Measurements from ENCODE around the gene RASAL1.

DNA sequence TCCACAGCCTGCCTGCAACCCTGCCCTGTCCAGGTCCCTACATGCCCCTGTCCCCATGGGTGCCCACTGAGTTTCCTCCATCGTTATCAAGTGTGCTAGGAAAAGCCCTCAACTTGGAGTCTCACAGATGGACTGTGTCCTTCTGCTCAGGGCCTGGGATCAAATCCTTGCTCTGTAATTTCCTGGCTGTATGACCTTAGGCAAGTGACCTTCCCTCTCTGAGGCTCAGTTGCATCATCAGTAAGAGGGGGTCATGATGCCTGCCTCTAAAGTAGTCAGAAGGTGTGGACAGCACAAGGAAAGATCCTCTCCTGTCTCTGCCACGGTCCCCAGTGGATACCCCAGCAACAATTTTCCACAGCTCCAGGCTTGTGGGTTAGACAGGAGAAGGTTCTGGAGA is 22.2 kb downstream of the RASAL1 start:
- no peak for TF ChIP-seq ELF4 (IDR thresholded peaks at IDR 0.05)
- no peak for TF ChIP-seq ZNF384 (IDR thresholded peaks at IDR 0.05)
- no peak for TF ChIP-seq SUZ12 (IDR thresholded peaks at IDR 0.05)
- TF ChIP-seq FOXM1 (IDR thresholded peaks at IDR 0.05; ENCODE audit: borderline replicate concordance): no peak
- TF ChIP-seq NFRKB (IDR thresholded peaks at IDR 0.05): no peak
- no peak for TF ChIP-seq SP1 (IDR thresholded peaks at IDR 0.05)

Measured in HEK293T (cell line).